ENCODE data around the gene SAP30BP. TPM values are rescaled to one million over a fixed set of nuclear protein-coding genes. Genes with fewer than 3 reads are reported as not detected.
A peak's percentile ranks its signal among the peaks of the same experiment; 100 is the strongest.

The SAP30BP gene
- total RNA-seq, 1 experiment from 2014 or later = 26.5 TPM

- Histone ChIP-seq H3K4me1 (ENCODE audit: low read length) (no peaks in the 10 kb centered on the region), H2AFZ (ENCODE audit: low read length) (no peak overlapping the region), H3K4me2 (ENCODE audit: low read depth, low read length, poor library complexity, severe bottlenecking) (no peak overlapping the region), H3K4me3 (ENCODE audit: low read length) (no peak overlapping the region), H4K20me1 (ENCODE audit: insufficient read depth, low read depth, low read length) (0 out of 2 replicates have a peak, but pooled peaks cover 12% of the 10 kb centered on the region), H3K36me3 (ENCODE audit: insufficient read depth, low read length) (no peaks in the 10 kb centered on the region), H3K79me2 (ENCODE audit: low read length) (no peaks in the 10 kb centered on the region), H3K27ac (ENCODE audit: low read length) (no peak overlapping the region), H3K9me2 (replicated peaks; ENCODE audit: insufficient read depth, low read length) (no peaks in the 10 kb centered on the region), H3K9me3 (ENCODE audit: low read length) (no peaks in the 10 kb centered on the region), H3K9ac (ENCODE audit: low read length) (no peak overlapping the region), H3K27me3 (ENCODE audit: low read length) (no peaks in the 10 kb centered on the region)
- DNase-seq = no peak
These were observed 43.1 kb upstream of the SAP30BP start for GRCh38 chr17:75624021-75624420.

GRCh38 chr17:75624714-75625345 lies 42.3 kb upstream of the SAP30BP start:
- DNase-seq = no peak
- Histone ChIP-seq H3K9ac (ENCODE audit: low read length) (no peak overlapping the region), H3K4me1 (ENCODE audit: low read length) (no peaks in the 10 kb centered on the region), H3K4me2 (ENCODE audit: low read depth, low read length, poor library complexity, severe bottlenecking) (no peak overlapping the region), H3K27ac (ENCODE audit: low read length) (no peak overlapping the region), H3K36me3 (ENCODE audit: insufficient read depth, low read length) (no peaks in the 10 kb centered on the region), H3K79me2 (ENCODE audit: low read length) (no peaks in the 10 kb centered on the region), H2AFZ (ENCODE audit: low read length) (no peak overlapping the region), H3K4me3 (ENCODE audit: low read length) (no peak overlapping the region), H3K27me3 (ENCODE audit: low read length) (no peaks in the 10 kb centered on the region), H4K20me1 (ENCODE audit: insufficient read depth, low read depth, low read length) (0 out of 2 replicates have a peak, but pooled peaks cover 12% of the 10 kb centered on the region), H3K9me3 (ENCODE audit: low read length) (no peaks in the 10 kb centered on the region), H3K9me2 (replicated peaks; ENCODE audit: insufficient read depth, low read length) (no peaks in the 10 kb centered on the region)

GRCh38 chr17:75625813-75626486 lies 41.2 kb upstream of the SAP30BP start:
- DNase-seq = peak; percentile 80
- no peaks in the 10 kb centered on the region for H3K9me3 ChIP-seq (ENCODE audit: low read length)
- no peak overlapping the region for H3K4me3 ChIP-seq (ENCODE audit: low read length)
- H3K4me2 ChIP-seq (ENCODE audit: low read depth, low read length, poor library complexity, severe bottlenecking) = no peak overlapping the region
- H3K27me3 ChIP-seq (ENCODE audit: low read length) = no peaks in the 10 kb centered on the region
- no peaks in the 10 kb centered on the region for H3K4me1 ChIP-seq (ENCODE audit: low read length)
- H2AFZ ChIP-seq (ENCODE audit: low read length) = no peak overlapping the region
- no peak overlapping the region for H3K9ac ChIP-seq (ENCODE audit: low read length)
- no peak overlapping the region for H3K27ac ChIP-seq (ENCODE audit: low read length)
- no peaks in the 10 kb centered on the region for H3K36me3 ChIP-seq (ENCODE audit: insufficient read depth, low read length)
- H3K9me2 ChIP-seq (replicated peaks; ENCODE audit: insufficient read depth, low read length) = no peaks in the 10 kb centered on the region
- H3K79me2 ChIP-seq (ENCODE audit: low read length) = no peaks in the 10 kb centered on the region
- H4K20me1 ChIP-seq (ENCODE audit: insufficient read depth, low read depth, low read length) = 0 out of 2 replicates have a peak, but pooled peaks cover 6% of the 10 kb centered on the region

- no peak overlapping the region for H2AFZ ChIP-seq (ENCODE audit: low read length)
- no peak overlapping the region for H3K4me3 ChIP-seq (ENCODE audit: low read length)
- no peaks in the 10 kb centered on the region for H3K4me1 ChIP-seq (ENCODE audit: low read length)
- H3K36me3 ChIP-seq (ENCODE audit: insufficient read depth, low read length) = no peaks in the 10 kb centered on the region
- 0 out of 2 replicates have a peak, but pooled peaks cover 5% of the 10 kb centered on the region for H4K20me1 ChIP-seq (ENCODE audit: insufficient read depth, low read depth, low read length)
- no peaks in the 10 kb centered on the region for H3K9me2 ChIP-seq (replicated peaks; ENCODE audit: insufficient read depth, low read length)
- no peaks in the 10 kb centered on the region for H3K27me3 ChIP-seq (ENCODE audit: low read length)
- H3K27ac ChIP-seq (ENCODE audit: low read length) = no peak overlapping the region
- no peaks in the 10 kb centered on the region for H3K9me3 ChIP-seq (ENCODE audit: low read length)
- no peak overlapping the region for H3K9ac ChIP-seq (ENCODE audit: low read length)
- H3K79me2 ChIP-seq (ENCODE audit: low read length) = no peaks in the 10 kb centered on the region
- DNase-seq = no peak
- no peak overlapping the region for H3K4me2 ChIP-seq (ENCODE audit: low read depth, low read length, poor library complexity, severe bottlenecking)
These were observed 40.6 kb upstream of the SAP30BP start for GRCh38 chr17:75626496-75627038.

- no peaks in the 10 kb centered on the region for H4K20me1 ChIP-seq (ENCODE audit: insufficient read depth, low read depth, low read length)
- no peaks in the 10 kb centered on the region for H3K36me3 ChIP-seq (ENCODE audit: insufficient read depth, low read length)
- H3K4me3 ChIP-seq (ENCODE audit: low read length) = no peak overlapping the region
- H3K4me2 ChIP-seq (ENCODE audit: low read depth, low read length, poor library complexity, severe bottlenecking) = no peak overlapping the region
- no peaks in the 10 kb centered on the region for H3K9me2 ChIP-seq (replicated peaks; ENCODE audit: insufficient read depth, low read length)
- H3K79me2 ChIP-seq (ENCODE audit: low read length) = no peaks in the 10 kb centered on the region
- H3K9ac ChIP-seq (ENCODE audit: low read length) = no peak overlapping the region
- H3K27ac ChIP-seq (ENCODE audit: low read length) = no peak overlapping the region
- H2AFZ ChIP-seq (ENCODE audit: low read length) = no peak overlapping the region
- no peaks in the 10 kb centered on the region for H3K27me3 ChIP-seq (ENCODE audit: low read length)
- H3K9me3 ChIP-seq (ENCODE audit: low read length) = no peaks in the 10 kb centered on the region
- no peaks in the 10 kb centered on the region for H3K4me1 ChIP-seq (ENCODE audit: low read length)
- DNase-seq = no peak
These were observed 40.0 kb upstream of the SAP30BP start for GRCh38 chr17:75627094-75627493.

- H3K36me3 ChIP-seq (ENCODE audit: insufficient read depth, low read length) = no peaks in the 10 kb centered on the region
- no peaks in the 10 kb centered on the region; the same call in 1 of the 2 replicates for H4K20me1 ChIP-seq (ENCODE audit: insufficient read depth, low read depth, low read length)
- H2AFZ ChIP-seq (ENCODE audit: low read length) = no peak overlapping the region
- H3K9me2 ChIP-seq (replicated peaks; ENCODE audit: insufficient read depth, low read length) = no peaks in the 10 kb centered on the region
- no peak overlapping the region for H3K4me3 ChIP-seq (ENCODE audit: low read length)
- peaks cover 5% of the 10 kb centered on the region for H3K4me1 ChIP-seq (ENCODE audit: low read length)
- no peaks in the 10 kb centered on the region for H3K79me2 ChIP-seq (ENCODE audit: low read length)
- DNase-seq = no peak
- H3K9ac ChIP-seq (ENCODE audit: low read length) = no peak overlapping the region
- no peaks in the 10 kb centered on the region for H3K27me3 ChIP-seq (ENCODE audit: low read length)
- no peak overlapping the region for H3K27ac ChIP-seq (ENCODE audit: low read length)
- H3K9me3 ChIP-seq (ENCODE audit: low read length) = no peaks in the 10 kb centered on the region
- no peak overlapping the region for H3K4me2 ChIP-seq (ENCODE audit: low read depth, low read length, poor library complexity, severe bottlenecking)
These were observed 38.7 kb upstream of the SAP30BP start for GRCh38 chr17:75628425-75628824.

- Histone ChIP-seq H3K79me2 (ENCODE audit: low read length) (no peaks in the 10 kb centered on the region), H3K27ac (ENCODE audit: low read length) (no peak overlapping the region), H3K27me3 (ENCODE audit: low read length) (no peaks in the 10 kb centered on the region), H3K9me2 (replicated peaks; ENCODE audit: insufficient read depth, low read length) (no peaks in the 10 kb centered on the region), H3K4me3 (ENCODE audit: low read length) (no peak overlapping the region), H2AFZ (ENCODE audit: low read length) (no peak overlapping the region), H3K4me1 (ENCODE audit: low read length) (peaks cover 12% of the 10 kb centered on the region), H3K4me2 (ENCODE audit: low read depth, low read length, poor library complexity, severe bottlenecking) (no peak overlapping the region), H3K36me3 (ENCODE audit: insufficient read depth, low read length) (no peaks in the 10 kb centered on the region), H3K9ac (ENCODE audit: low read length) (no peak overlapping the region), H3K9me3 (ENCODE audit: low read length) (no peaks in the 10 kb centered on the region), H4K20me1 (ENCODE audit: insufficient read depth, low read depth, low read length) (peaks cover 2% of the 10 kb centered on the region; the same call in 1 of the 2 replicates)
- no peak for DNase-seq
These were observed 38.0 kb upstream of the SAP30BP start for GRCh38 chr17:75629157-75629556.

GRCh38 chr17:75630071-75630917 lies 36.8 kb upstream of the SAP30BP start:
- H3K27me3 ChIP-seq (ENCODE audit: low read length) = no peaks in the 10 kb centered on the region
- H3K4me1 ChIP-seq (ENCODE audit: low read length) = peaks cover 18% of the 10 kb centered on the region
- H3K9ac ChIP-seq (ENCODE audit: low read length) = no peak overlapping the region
- H4K20me1 ChIP-seq (ENCODE audit: insufficient read depth, low read depth, low read length) = peaks cover 13% of the 10 kb centered on the region; the same call in 1 of the 2 replicates
- DNase-seq = no peak
- no peaks in the 10 kb centered on the region for H3K9me2 ChIP-seq (replicated peaks; ENCODE audit: insufficient read depth, low read length)
- no peaks in the 10 kb centered on the region for H3K79me2 ChIP-seq (ENCODE audit: low read length)
- no peak overlapping the region for H3K4me3 ChIP-seq (ENCODE audit: low read length)
- no peaks in the 10 kb centered on the region for H3K36me3 ChIP-seq (ENCODE audit: insufficient read depth, low read length)
- H2AFZ ChIP-seq (ENCODE audit: low read length) = no peak overlapping the region
- no peak overlapping the region for H3K27ac ChIP-seq (ENCODE audit: low read length)
- H3K9me3 ChIP-seq (ENCODE audit: low read length) = no peaks in the 10 kb centered on the region
- no peak overlapping the region for H3K4me2 ChIP-seq (ENCODE audit: low read depth, low read length, poor library complexity, severe bottlenecking)
